Activated CD4-positive, alpha-beta T cell treated with anti-CD3 and anti-CD28 coated beads, Interleukin-2, amount 50 U/mL, for 4 hours (primary cell): Measurements from ENCODE around the gene TM7SF3.
"Not testable (repeated sequence)": the region's sequence is repeated elsewhere in the genome, so short reads cannot be mapped to it uniquely, and the experiment has no call there.

Source experiments
- DNase-seq, 2 experiments: peaks; one replicate each; pipeline ENCODE4 v3.0.0-alpha.2; 2020

Gene TM7SF3

GRCh38 chr12:27014085-27014858, at the start of gene TM7SF3:
Gene TM7SF3 (minus strand): TSS chr12:27014384. CDS start chr12:27014168, 216 bp downstream.
- peak; percentile 92 to 94 for DNase-seq

GRCh38 chr12:27063250-27063851, 49.2 kb upstream of the TM7SF3 start:
- no peak for DNase-seq

DNA sequence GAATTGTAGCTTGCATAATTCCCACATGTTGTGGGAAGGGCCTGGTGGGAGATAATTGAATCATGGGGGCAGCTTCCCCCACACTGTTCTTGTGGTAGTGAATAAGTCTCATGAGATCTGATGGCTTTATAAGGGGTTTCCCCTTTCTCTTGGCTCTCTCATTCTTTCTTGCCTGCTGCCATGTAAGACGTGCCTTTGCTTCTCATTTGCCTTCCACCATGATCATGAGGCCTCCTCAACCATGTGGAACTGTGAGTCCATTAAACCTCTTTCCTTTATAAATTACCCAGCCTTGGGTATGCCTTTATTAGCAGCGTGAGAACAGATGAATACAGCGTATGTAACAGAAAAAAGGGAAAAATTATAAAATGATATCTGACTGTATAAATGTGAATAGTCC, 47.1 kb upstream of the TM7SF3 start:
- DNase-seq, result no peak

DNA sequence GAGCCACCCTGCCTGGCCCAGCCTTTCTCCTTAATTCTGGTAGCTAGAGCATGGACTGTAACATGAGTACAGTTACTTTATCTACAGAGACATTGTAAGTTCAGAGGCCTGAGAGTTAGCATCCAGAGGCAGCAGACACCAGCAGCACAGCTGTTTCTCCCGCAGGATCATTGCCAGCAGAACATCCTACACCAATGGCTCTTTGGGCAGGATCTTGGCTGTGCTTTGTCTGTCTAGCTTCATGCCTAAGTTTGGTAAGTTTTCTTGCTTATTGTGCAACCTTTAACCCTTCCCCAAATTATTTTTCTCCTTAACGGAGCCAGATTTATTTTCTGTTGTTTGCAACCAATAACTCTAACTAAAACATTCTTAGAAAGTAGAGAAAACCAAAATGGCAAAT, 46.6 kb upstream of the TM7SF3 start:
- no peak for DNase-seq

- DNase-seq, result no peak
Observed at GRCh38 chr12:27057543-27057942, 43.4 kb upstream of the TM7SF3 start.

- no peak for DNase-seq
Observed at GRCh38 chr12:27055966-27056365, 41.8 kb upstream of the TM7SF3 start.

GRCh38 chr12:27052742-27053141, 38.6 kb upstream of the TM7SF3 start:
- no peak for DNase-seq

- DNase-seq, result no peak
Observed at GRCh38 chr12:27052176-27052575, 38.0 kb upstream of the TM7SF3 start.

GRCh38 chr12:27048822-27049752, 34.9 kb upstream of the TM7SF3 start:
- DNase-seq, result no peak

DNA sequence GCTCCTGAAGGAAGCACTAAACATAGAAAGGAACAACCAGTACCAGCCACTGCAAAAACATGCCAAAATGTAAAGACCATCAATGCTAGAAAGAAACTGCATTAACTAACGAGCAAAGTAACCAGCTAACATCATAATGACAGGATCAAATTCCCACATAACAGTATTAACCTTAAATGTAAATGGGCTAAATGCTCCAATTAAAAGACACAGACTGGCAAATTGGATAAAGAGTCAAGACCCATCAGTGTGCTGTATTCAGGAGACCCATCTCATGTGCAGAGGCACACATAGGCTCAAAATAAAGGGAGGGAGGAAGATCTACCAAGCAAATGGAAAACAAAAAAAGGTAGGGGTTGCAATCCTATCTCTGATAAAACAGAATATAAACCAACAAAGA, 27.8 kb upstream of the TM7SF3 start:
- DNase-seq, result not testable (repeated sequence)

GRCh38 chr12:27040637-27041036, 26.5 kb upstream of the TM7SF3 start:
- DNase-seq, result not testable (repeated sequence)

- DNase-seq, result no peak
Observed at GRCh38 chr12:27034607-27035293, 20.6 kb upstream of the TM7SF3 start.

- DNase-seq, result no peak
Observed at GRCh38 chr12:27032679-27033078, 18.5 kb upstream of the TM7SF3 start.

DNA sequence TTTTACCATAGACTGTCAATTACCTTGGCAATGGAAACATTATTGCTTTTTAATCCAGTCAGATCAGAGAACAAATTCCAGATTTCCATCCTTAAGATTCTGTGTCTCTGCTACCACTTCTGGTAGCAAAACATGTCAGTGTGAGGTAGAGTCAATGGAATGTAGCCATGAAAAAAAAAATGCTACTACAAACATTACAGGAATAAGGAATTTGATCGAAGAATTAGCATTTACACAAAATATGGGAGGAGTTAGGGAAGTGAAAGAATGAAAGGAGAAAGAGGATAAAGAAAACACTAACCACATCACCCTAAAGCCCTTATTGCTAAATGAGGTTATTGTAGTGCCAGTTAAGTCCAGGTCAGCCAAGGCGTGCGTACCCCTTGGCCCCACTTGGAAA, 17.3 kb upstream of the TM7SF3 start:
- no peak for DNase-seq

GRCh38 chr12:27026257-27026656, 12.1 kb upstream of the TM7SF3 start:
- no peak for DNase-seq

- DNase-seq, result no peak
Observed at GRCh38 chr12:27025116-27025515, 10.9 kb upstream of the TM7SF3 start.

DNA sequence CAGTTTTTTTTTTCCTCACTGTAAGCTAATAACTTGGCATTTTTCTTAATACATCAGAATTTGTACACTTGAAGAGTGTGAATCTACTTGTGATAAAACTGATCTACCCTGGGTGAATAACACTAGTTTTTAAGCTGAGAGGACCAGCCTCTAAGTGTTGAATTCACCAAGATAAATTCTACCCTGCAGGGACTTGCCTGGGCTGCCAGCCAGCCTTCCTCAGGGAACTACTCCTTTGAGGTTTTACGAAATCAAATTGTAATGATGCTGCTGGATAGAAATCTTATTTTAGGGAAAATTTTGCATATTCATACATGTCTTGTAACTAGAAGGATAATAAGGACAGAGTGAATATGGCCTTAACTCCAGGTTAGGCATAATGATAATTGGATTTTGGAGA, 10.1 kb upstream of the TM7SF3 start:
- DNase-seq, result no peak

- DNase-seq, result no peak
Observed at GRCh38 chr12:27020761-27021160, 6.6 kb upstream of the TM7SF3 start.

DNA sequence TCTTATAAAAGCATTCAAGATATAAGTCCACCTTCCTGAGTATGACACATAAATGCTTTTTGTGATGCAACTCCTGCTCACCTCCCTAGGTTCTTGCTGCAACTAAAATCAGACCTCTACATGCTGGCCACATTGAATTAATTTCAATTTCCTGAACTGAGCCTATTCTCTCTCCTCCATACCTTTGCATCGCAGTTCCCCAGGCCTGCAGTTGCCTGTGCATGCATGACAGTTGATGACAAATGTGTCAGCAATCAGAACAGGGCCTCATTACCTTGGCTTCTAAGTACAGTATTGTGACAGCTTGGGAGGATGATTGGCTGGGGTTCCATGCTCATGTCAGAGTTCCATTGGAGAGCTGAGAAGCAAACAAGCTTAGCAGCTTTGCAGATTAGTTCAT, 3.9 kb upstream of the TM7SF3 start:
- DNase-seq, result no peak

GRCh38 chr12:27017163-27017823, 3.1 kb upstream of the TM7SF3 start:
- not testable (repeated sequence) for DNase-seq

GRCh38 chr12:27015730-27016076, 1.5 kb upstream of the TM7SF3 start:
- no peak for DNase-seq
